ENCODE measurements around the gene SYT7. TPM values are rescaled to one million over a fixed set of nuclear protein-coding genes. Genes with fewer than 3 reads are reported as not detected.
A peak's percentile ranks its signal among the peaks of the same experiment; 100 is the strongest.

SYT7 gene
- total and polyA plus RNA-seq, 2 of the 8 experiments (the other 6 are each of a cell fraction or from before 2014, with no cell fraction given): 9.6 to 10.5 TPM

DNA sequence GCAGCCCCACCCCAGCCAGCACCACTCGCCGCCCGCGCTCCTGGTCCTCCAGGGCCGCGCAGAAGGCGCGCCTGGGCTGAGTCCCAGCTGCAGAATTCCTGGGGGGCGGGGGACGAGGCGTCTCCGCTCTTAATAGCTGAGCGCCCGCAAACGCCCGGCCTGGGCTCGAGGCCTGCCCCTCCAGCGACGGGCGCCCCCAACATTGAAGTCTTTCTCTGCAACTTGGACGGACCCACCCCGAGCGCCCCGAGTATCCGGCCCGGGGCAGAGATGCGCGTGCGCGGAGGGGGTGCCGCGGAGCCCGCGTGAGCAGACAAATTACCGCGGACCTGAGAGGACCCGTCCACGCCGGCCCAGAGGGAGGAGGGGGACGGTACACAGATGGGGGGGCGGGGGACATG, 6.7 kb upstream of the SYT7 start (continued):
- TF ChIP-seq CHD7 (IDR thresholded peaks at IDR 0.05; ENCODE audit: insufficient replicate concordance, low read length) (no peak), ASH2L (IDR thresholded peaks at IDR 0.05; ENCODE audit: low read length) (no peak), RFX5 (IDR thresholded peaks at IDR 0.05; ENCODE audit: borderline replicate concordance, low read depth, low read length) (no peak), MAFK (IDR thresholded peaks at IDR 0.05; ENCODE audit: low read depth, low read length) (no peak), NANOG (IDR thresholded peaks at IDR 0.05; ENCODE audit: insufficient read depth, low read depth, low read length, poor library complexity, severe bottlenecking) (no peak), TAF1 (IDR thresholded peaks at IDR 0.05; ENCODE audit: low read depth, low read length) (0 out of 2 replicates have a peak, but pooled peaks have one; percentile 32), KDM1A (IDR thresholded peaks at IDR 0.05; ENCODE audit: borderline replicate concordance, low read length) (no peak), CHD2 (IDR thresholded peaks at IDR 0.05; ENCODE audit: low read length) (no peak), SIX5 (IDR thresholded peaks at IDR 0.05; ENCODE audit: low read depth, low read length) (no peak), GTF2F1 (IDR thresholded peaks at IDR 0.05; ENCODE audit: borderline replicate concordance, low read depth, low read length) (no peak), MAX (IDR thresholded peaks at IDR 0.05) (peak; percentile 2), BCL11A (IDR thresholded peaks at IDR 0.05; ENCODE audit: low read depth in 2 of 2, low read length in 2 of 2) (no peak), TEAD4 (IDR thresholded peaks at IDR 0.05; ENCODE audit: low read depth, low read length) (peak; percentile 90)

Data from H1 (cell line).